Measurements from ENCODE around the gene KLHDC9. TPM values are rescaled to one million over a fixed set of nuclear protein-coding genes. Genes with fewer than 3 reads are reported as not detected.

Gene KLHDC9
- total and polyA plus RNA-seq, 2 of the 13 experiments (the other 11 are each of a cell fraction or from before 2014, with no cell fraction given) = 2.9 TPM

DNA sequence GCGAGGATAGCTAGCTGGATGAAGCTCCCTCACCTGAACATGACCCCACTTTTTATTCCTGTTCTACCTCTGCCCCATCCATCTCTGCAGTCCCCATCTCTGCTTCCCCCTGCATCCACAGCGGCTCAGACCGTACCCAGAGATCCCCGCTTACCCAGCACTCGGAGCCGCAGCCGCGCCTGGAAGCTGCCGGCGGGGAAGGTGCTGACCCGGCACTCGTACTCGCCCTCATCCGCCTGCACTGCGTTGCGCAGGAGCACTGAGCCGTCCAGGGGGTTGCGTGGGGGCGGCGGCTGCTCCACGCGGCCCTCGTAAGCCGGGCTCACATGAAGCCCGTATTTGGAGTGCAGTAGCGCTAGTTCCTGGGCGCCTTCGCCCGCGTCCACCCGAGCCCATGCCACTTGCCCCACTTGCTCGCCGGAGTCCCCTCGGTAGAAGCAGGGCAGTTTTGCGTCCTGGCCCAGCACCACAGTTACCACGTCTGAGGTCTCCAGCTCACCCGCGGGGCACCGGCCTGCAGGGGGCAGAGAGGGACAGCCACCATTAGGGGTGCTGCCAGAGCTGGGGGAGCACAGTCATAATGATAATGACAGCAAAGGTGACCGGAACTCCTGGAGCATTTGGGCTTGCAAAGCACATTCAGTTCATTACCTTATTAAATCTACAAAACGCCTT lies 18.6 kb upstream of the KLHDC9 start:
- H3K9ac ChIP-seq (ENCODE audit: insufficient read depth, low read depth, low read length) = no peak overlapping the region
- intact Hi-C loops (cut with micrococcal nuclease; ENCODE audit: unreplicated experiment) = no loop called here
- WGBS (ENCODE audit: low lambda C conversion rate) = 79% methylated on average over 30 of the region's 41 CpGs

More for the DNA sequence above, 18.6 kb upstream of the KLHDC9 start:
- POLR2A ChIA-PET = interaction anchor here (0.5 kb wide), 1 partner anchor 58 kb away, joined by 4 read pairs; the partner anchor contains the start of gene F11R
- H3K4me3 ChIP-seq (replicated peaks in 1 of 3; ENCODE audit: insufficient read depth in 1 of 3, low read depth in 2 of 3, low read length in 3 of 3) = no peak overlapping the region
- H3K79me2 ChIP-seq (ENCODE audit: insufficient read depth, low read length) = no peaks in the 10 kb centered on the region
- DNase-seq (ENCODE audit: low spot score) = no peak
- no peak for FAIRE-seq
- no peaks in the 10 kb centered on the region for H4K20me1 ChIP-seq (ENCODE audit: insufficient read depth, low read length)
- H3K4me1 ChIP-seq (ENCODE audit: insufficient read depth, low read length) = peaks cover 31% of the 10 kb centered on the region
- in situ Hi-C loops (cut with HindIII; ENCODE audit: extremely low pct_ligation_motif_present, low pct_unique_long_range_greater_than_20kb) = no loop called here
- no peaks in the 10 kb centered on the region for H3K9me3 ChIP-seq (ENCODE audit: low read length)
- CTCF ChIA-PET (ENCODE audit: low intra/inter-chr PET ratio, low total read pairs) = no interaction called here
- no peaks in the 10 kb centered on the region; a peak in 1 of 5 replicates for H3K27me3 ChIP-seq (ENCODE audit: control insufficient read depth in 1 of 2, insufficient read depth in 2 of 2, low read length in 2 of 2)
- H3K4me2 ChIP-seq (ENCODE audit: low read depth, low read length) = no peak overlapping the region
- H3K27ac ChIP-seq (ENCODE audit: extremely low read length, insufficient read depth, low read length) = no peak overlapping the region
- H3K36me3 ChIP-seq (replicated peaks in 1 of 2; ENCODE audit: control insufficient read depth in 1 of 2, insufficient read depth in 2 of 2, low read length in 2 of 2) = no peaks in the 10 kb centered on the region
- H2AFZ ChIP-seq (ENCODE audit: low read length) = no peak overlapping the region
- no peak for TF ChIP-seq CCAR2 (optimal IDR thresholded peaks at IDR 0.05; ENCODE audit: low read depth, low read length)
- TF ChIP-seq, protein P1, sequence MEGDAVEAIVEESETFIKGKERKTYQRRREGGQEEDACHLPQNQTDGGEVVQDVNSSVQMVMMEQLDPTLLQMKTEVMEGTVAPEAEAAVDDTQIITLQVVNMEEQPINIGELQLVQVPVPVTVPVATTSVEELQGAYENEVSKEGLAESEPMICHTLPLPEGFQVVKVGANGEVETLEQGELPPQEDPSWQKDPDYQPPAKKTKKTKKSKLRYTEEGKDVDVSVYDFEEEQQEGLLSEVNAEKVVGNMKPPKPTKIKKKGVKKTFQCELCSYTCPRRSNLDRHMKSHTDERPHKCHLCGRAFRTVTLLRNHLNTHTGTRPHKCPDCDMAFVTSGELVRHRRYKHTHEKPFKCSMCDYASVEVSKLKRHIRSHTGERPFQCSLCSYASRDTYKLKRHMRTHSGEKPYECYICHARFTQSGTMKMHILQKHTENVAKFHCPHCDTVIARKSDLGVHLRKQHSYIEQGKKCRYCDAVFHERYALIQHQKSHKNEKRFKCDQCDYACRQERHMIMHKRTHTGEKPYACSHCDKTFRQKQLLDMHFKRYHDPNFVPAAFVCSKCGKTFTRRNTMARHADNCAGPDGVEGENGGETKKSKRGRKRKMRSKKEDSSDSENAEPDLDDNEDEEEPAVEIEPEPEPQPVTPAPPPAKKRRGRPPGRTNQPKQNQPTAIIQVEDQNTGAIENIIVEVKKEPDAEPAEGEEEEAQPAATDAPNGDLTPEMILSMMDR (CRISPR knock-in tag; IDR thresholded peaks at IDR 0.05) = 0 out of 2 replicates have a peak, but pooled peaks have one; percentile 14
- no peak for TF ChIP-seq BRCA1 (CRISPR knock-in tag; IDR thresholded peaks at IDR 0.05)
- no peak for ATAC-seq
- no TSS peak for BruUV-seq (replicated peaks)

All from HepG2 (cell line).